OCI-LY1 (cell line): ENCODE results near the gene CORIN.

Experiments
- CTCF ChIP-seq: fragments of 200-600 bp; sonication (generic), shearing (Covaris generic); IDR thresholded peaks from 2 replicates; pipeline ENCODE4 v1.5.1; 2017; ENCODE audit warnings: mild to moderate bottlenecking, antibody characterized with exemption, low read length, moderate library complexity, mixed read lengths
- EZH2 ChIP-seq: fragments of 200-600 bp; sonication (generic), shearing (Covaris generic); IDR thresholded peaks from 2 replicates; pipeline ENCODE4 v1.8.0; 2017; ENCODE audit warnings: borderline replicate concordance, mixed run types, mild to moderate bottlenecking, antibody characterized with exemption, low read length, moderate library complexity, mixed read lengths

- TF ChIP-seq CTCF (no peak), EZH2 (no peak)
Observed at GRCh38 chr4:47733302-47734175, 104.3 kb downstream of the CORIN start.
